GM12892 (cell line): ENCODE results near the gene LRMDA.

Experiments used
- POLR2A ChIP-seq: IDR thresholded peaks from 2 replicates; pipeline ENCODE4 v1.6.1; 2011; ENCODE audit warnings: low read depth, low read length, control low read depth
- POLR2AphosphoS5 ChIP-seq: IDR thresholded peaks from 2 replicates; pipeline ENCODE4 v1.6.1; 2011; ENCODE audit warnings: low read depth, low read length, control low read depth

DNA sequence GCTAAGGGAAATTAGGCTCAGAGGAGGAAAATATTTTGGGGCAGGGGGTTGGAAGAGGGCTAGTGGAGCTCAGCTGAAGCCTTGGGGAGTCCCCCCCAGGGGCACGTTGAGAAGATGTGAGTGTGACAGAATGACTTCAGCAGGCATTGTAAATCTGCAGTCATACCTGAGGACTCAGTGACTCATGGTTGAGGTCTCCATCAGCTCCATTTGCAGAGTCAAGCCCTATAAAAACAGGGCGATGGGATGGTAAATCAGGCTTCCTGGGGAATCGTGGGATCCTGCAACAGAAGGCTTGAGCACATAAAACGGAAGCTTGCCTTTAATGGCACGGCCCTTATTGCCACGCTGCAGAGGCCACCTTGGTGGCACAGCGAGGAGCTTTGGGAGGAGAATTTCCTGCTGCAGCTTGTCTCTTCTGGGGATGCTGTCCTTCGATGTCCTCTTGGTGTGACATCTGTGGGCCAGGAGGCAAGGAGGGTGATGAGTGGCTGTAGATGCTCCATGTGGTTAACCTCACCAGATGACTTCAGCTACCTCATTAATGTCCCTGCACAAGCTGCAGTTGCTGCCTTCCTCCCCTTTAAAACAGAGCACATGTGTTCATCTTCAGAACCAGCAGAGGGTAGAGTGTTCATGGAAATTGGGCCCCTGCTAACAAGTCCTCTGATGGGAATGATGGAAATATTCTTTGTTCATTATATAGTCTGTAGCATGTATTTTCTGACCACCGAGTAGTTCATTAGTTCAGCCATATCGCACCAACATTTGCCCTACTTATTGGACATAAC, 285.9 kb downstream of the LRMDA start:
- TF ChIP-seq POLR2AphosphoS5 (no peak), POLR2A (no peak)
